Lung (tissue), 12 donors: Measurements from ENCODE around the gene OLFML2A. TPM values are rescaled to one million over a fixed set of nuclear protein-coding genes. Genes with fewer than 3 reads are reported as not detected.

Experiments used
- ATAC-seq: fragments of 200-7000 bp; cut with Tn5 transposase; one replicate; pipeline ENCODE4 v1.9.1; 2020; ENCODE audit warnings: moderate number of reproducible peaks; ENCODE audit not compliant: insufficient read depth, low FRiP score
- DNase-seq, 3 donors: peaks; one replicate each; pipeline ENCODE4 v3.0.0-alpha.2; 2013 to 2017
- H3K27ac ChIP-seq, 2 donors: one replicate each; pipeline ENCODE4 v1.5.1; 2013; ENCODE audit warnings: mild to moderate bottlenecking in 2 of 2, moderate library complexity in 2 of 2, control low read depth in 1 of 2, inconsistent platforms in 1 of 2, low read depth in 1 of 2, low read length in 1 of 2
- H3K27me3 ChIP-seq, 3 donors: one replicate each; pipeline ENCODE4 v1.5.1; 2013; ENCODE audit warnings: low read length in 2 of 3; ENCODE audit not compliant: control insufficient read depth in 3 of 3, insufficient read depth in 3 of 3
- H3K36me3 ChIP-seq, 4 donors: one replicate each; pipeline ENCODE4 v1.5.1; 2013; ENCODE audit warnings: low read length in 4 of 4, mild to moderate bottlenecking in 1 of 4, moderate library complexity in 1 of 4; ENCODE audit not compliant: control insufficient read depth in 4 of 4, insufficient read depth in 4 of 4
- H3K4me1 ChIP-seq, 5 donors: one replicate each; pipeline ENCODE4 v1.5.1; 2013; ENCODE audit warnings: low read length in 5 of 5, mild to moderate bottlenecking in 2 of 5, moderate library complexity in 1 of 5; ENCODE audit not compliant: control insufficient read depth in 5 of 5, insufficient read depth in 5 of 5
- H3K4me3 ChIP-seq: one replicate; pipeline ENCODE4 v1.5.1; 2013; ENCODE audit warnings: mild to moderate bottlenecking, control low read depth, moderate library complexity
- H3K9ac ChIP-seq, 2 donors: one replicate each; pipeline ENCODE4 v1.5.1; 2013; ENCODE audit warnings: low read length in 2 of 2, control low read depth in 1 of 2; ENCODE audit not compliant: insufficient read depth in 1 of 2
- H3K9me3 ChIP-seq, 4 donors: one replicate each; pipeline ENCODE4 v1.5.1; 2013; ENCODE audit warnings: low read length in 3 of 4, mild to moderate bottlenecking in 1 of 4, moderate library complexity in 1 of 4; ENCODE audit not compliant: control insufficient read depth in 4 of 4, insufficient read depth in 3 of 4
- CTCF ChIP-seq: IDR thresholded peaks from 2 replicates; pipeline ENCODE4 v1.5.1; 2012; ENCODE audit warnings: mild to moderate bottlenecking; ENCODE audit errors: control extremely low read depth, extremely low read depth
- WGBS, 2 donors: extraction: QIAGEN DNeasy Blood & Tissue Kit; methylation state at CpG; one replicate each; pipeline ENCODE4 v1.1.7; 2013; 5-methylcytosine and 5-hydroxymethylcytosine counted together
- polyA plus RNA-seq, 2 donors: library from polyadenylated mRNA; stranded (reverse); fragments of 200-250 nt; gene quantifications; one replicate each; pipeline ENCODE4 v1.2.1, GENCODE V29; 2013
- total RNA-seq, 2 donors: library from RNA; depleted of rRNA in 1 of 2; stranded (reverse); fragments of >200 nt in 1 of 2; gene quantifications; one replicate each; pipeline ENCODE4 v1.2.1, GENCODE V29; 2014 to 2021
- donor health status: control.
- donor health status: control.
- donor health status: Bipolar disorder and iron deficiency.
- donor health status: healthy.
- donor health status: DM: yes; HTN: yes; CAD: no.

Gene OLFML2A
- total and polyA plus RNA-seq, 4 donors = 2.0 to 56.7 (median 7.5) TPM

GRCh38 chr9:124800306-124801259, 23.6 kb downstream of the OLFML2A start:
- peak; percentile 54 for ATAC-seq
- Histone ChIP-seq H3K36me3 (no peaks in the 10 kb centered on the region), H3K9me3 (no peaks in the 10 kb centered on the region), H3K27ac (peak overlapping the region in 1 of 2 donors; percentile 12), H3K9ac (no peak overlapping the region), H3K4me3 (no peak overlapping the region), H3K27me3 (no peaks in the 10 kb centered on the region), H3K4me1 (peaks cover 4 to 69% (median 24%) of the 10 kb centered on the region in 5 donors)
- WGBS, 2 donors = 34 to 38% methylated on average over 15 of the region's 15 CpGs
- DNase-seq = peak; percentile 92 to 96 (median 95)
- no peak for TF ChIP-seq CTCF

- Histone ChIP-seq H3K9me3 (no peaks in the 10 kb centered on the region), H3K27ac (no peak overlapping the region), H3K27me3 (no peaks in the 10 kb centered on the region), H3K9ac (no peak overlapping the region), H3K4me3 (no peak overlapping the region), H3K4me1 (peaks cover 4 to 65% (median 27%) of the 10 kb centered on the region in 5 donors), H3K36me3 (peaks cover 0 to 2% (median 0%) of the 10 kb centered on the region in 4 donors)
- 95 to 96% methylated on average over 6 of the region's 6 CpGs for WGBS, 2 donors
- no peak for DNase-seq
- TF ChIP-seq CTCF = no peak
- no peak for ATAC-seq
These were observed 24.4 kb downstream of the OLFML2A start for GRCh38 chr9:124801356-124801755.

GRCh38 chr9:124802426-124802825, 25.5 kb downstream of the OLFML2A start:
- no peak overlapping the region for H3K27ac ChIP-seq
- H3K9me3 ChIP-seq = no peaks in the 10 kb centered on the region
- peaks cover 4 to 58% (median 24%) of the 10 kb centered on the region in 5 donors for H3K4me1 ChIP-seq
- no peak for TF ChIP-seq CTCF
- ATAC-seq = no peak
- no peak overlapping the region for H3K4me3 ChIP-seq
- H3K27me3 ChIP-seq = no peaks in the 10 kb centered on the region
- peaks cover 0 to 2% (median 0%) of the 10 kb centered on the region in 4 donors for H3K36me3 ChIP-seq
- no peak overlapping the region for H3K9ac ChIP-seq
- DNase-seq = no peak
- 59 to 61% methylated on average over 3 of the region's 3 CpGs for WGBS, 2 donors
